ENCODE data around the gene TSGA10IP.

TSGA10IP gene

DNA sequence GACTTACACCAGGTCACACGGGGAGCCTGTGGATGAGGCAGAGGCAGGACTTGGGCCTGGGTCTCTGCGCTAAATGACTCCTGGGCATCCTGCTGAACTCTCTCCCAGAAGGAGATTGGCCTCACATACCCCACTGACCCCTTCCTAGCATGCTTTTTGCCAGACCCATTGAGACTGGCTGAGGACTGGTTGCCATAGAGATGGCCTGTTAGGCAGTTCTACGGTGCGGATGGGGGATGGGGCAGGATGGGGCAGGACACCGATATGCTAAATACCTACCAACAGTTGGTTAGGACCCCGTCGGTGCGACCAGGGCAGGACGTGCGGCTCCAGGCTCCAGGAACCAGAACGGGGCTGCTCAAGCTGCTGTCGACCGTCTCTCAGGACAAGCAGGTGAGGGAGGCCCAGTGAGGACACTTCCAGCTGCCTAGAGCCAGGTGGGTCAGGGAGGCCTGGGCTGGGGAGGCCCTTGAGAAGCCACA is at the start of gene TSGA10IP:
TSGA10IP (plus strand) TSS at position 51 of the 482 bp plus-strand sequence; CDS start at position 247, 196 bp downstream.
- no peak for DNase-seq

DNA sequence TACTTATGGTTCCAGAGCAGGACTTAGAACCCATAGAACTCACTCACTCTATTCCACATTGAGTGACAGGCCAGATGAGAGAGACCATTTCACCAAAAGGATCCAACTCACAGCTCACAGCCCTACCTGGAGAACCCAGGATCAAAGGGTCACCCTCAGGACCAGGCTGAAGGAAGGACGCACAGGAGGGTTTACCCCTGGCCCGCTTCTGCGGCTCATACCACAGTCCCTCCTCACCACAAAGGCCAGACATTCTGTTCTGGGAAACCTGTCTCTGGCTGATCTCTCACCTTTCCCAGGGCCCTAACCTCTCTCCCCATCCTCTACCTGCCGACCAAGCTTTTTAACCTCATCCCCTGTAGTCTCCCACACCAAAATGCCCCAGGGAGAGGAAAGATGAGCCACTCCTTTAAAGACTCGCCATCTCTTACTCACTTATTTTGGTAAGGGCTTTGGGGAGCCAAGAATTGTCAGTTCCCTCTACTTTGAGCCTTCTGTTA is 49.7 kb upstream of the TSGA10IP start:
- DNase-seq: no peak

DNA sequence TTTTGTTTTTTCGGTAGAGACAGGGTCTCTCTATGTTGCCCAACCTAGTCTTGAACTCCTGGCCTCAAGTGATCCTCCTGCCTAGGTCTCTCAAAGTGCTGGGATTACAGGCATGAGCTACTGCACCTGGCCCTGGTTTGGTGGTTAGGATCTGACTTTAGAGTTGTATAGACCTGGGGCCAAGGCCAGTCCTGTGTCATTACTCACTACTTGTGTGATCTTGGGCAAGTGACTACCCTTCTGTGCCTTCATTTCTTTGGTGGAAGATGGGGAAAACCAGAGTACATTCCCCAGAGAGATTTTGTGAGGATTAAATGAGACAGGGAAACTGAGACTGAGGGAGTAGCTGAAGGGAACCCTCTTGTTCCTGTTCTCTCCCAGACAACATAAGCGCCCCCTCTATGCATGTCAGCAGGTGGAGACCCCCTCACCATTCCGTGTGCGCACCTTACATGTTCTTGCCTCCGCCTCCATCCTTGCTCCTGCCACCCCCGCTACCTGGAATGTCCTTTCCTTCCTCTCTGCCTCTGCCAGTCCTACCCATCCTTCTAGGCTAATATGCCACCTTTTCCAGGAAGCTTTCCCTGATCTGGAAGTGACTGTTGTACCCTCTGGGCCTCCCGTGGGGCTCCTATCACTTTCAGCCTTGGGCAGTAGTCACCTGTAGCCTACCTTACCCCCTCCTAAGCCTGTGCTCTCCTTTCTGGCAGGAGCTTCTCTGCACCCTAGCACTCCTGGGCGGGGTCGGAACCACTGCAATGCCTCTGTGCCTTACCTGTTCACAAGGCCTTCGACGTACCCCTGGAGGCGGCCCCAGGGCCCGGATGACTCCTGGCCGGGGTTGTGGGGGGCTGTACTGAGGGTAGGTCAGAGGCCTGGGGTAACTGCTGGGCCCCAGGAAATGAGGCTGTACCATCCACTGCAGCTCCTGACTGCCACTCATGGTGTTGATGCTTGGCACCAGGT is 49.0 kb upstream of the TSGA10IP start:
- DNase-seq: no peak

DNA sequence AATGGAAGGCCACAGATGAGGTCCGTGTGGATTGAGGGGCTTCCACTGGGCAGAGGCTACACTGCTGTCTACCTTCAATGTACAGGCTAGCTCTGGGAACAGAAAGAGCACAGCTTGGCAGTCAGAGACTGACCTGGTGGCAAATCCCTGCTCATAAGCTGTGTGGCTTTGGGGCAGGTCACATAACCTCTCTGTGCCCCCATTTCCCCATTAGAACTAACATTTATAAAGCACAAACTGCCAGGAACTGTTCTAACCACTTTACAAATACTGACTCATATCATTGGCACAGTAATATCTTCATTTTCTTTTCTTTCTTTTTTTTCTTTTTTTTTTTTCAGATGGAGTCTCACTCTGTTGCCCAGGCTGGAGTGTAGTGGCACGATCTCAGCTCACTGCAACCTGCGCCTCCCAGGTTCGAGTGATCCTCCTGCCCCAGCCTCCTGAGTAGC is 48.2 kb upstream of the TSGA10IP start:
- no peak for DNase-seq

DNA sequence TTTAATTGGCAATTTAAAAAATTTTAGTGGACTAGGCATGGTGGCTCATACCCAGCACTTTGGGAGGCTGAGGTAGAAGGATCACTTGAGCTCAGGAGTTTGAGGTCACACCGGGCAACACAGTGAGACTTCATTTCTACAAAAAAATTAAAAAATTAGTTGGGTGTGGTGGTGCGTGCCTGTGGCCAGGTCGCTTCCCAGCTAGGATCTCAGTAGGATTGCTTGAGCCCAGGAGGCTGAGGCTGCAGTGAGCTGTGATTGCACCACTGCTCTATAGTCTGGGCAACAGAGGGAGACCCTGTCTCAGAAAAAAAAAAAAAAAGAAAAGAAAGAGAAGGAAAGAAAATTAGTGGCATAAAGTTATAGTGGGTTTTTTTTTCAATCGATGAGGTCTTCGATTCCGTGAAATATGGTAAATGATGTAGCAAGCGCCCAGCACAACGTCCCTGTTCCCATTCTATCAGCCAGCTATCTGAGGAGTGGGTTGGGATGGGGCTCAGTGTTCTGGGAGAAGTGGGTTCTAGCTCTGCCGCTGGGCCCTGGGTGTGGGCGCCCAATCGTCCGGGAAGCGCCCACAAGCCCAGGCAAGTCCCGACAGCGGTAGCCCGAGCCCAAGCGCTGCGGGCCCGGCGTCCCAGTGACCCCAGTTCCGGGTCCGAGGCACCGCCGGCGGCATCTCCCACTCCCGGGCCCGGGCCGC is 46.5 kb upstream of the TSGA10IP start:
- no peak for DNase-seq

DNA sequence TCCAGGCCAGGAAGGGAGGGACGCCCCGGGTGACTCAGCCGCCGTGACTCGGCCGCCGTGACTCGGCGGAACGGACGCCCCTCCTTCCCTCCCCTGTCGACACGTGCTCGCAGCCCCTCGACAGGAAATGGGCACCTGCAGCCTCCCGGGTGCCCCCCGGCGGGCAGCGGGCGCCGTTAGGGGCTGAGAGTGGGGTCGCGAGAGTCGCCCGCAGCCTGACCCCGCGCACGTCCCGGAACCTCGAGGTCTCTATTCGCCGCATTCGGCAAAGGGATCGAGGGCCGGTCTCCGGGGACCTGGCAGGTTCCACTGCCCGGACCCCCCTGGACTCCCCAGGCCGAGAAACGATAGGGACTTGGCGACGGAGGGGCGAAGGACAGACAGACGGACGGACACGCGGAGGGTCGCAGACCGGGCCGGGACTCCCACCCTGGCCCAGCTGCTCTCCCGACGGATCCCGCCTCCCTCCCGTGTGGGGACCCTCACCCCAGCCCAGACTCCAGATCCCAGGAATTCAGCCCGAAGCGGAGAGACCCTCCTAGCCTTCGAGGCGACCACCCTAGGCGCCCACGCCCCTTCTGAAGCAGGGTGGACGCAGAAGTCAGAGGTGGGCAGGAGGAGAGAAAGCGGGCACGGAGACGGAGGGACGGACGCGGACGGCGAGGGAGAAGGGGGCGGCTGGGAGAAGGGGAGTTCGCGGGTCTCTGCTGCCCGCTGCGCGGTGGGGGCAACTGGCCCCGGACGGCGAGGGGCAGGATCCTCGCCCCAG is 45.7 kb upstream of the TSGA10IP start:
- DNase-seq: no peak

DNA sequence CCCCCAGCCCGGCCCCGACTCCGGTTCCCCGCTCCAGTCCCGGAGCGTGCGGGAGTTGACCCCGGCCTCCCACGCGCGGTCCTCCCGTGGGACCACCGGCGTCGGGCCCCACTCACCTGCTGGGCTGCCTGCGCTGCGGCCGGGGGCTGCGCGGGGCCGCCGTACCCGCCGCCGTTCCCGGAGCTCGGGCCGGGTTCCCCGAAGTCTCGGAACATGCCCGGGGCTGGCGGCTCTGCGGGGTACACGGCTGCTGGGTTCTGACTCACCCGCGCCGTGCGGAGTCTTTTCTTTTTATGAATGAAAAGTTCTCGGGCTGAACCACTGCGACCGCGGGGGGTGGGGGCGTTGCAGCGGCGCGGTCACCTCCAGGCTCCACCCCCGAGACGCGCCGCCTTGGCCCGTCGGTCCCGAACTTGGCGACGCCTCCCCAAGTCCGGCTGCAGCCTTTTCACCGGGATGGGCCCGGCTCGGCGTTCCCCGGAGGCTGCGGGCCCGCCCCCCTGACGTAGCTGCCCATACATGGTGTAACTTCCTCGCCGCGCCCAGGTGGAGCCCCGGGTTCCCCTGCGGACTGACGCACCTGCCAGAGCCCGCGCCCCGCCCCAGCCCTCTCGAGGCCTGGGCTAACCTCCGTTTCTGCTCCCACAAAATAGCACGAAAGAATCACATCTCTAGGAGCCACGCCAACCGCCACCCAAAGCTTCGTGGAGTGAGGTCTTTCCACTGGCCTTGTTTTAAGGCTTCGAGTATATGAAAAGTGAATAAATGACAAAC is 45.0 kb upstream of the TSGA10IP start, which contains the start of gene FOSL1:
FOSL1 (minus strand) TSS at position 264 of the 774 bp plus-strand sequence; CDS start at position 215, 49 bp downstream.
- DNase-seq: peak in 1 of 2 experiments; percentile 33

DNA sequence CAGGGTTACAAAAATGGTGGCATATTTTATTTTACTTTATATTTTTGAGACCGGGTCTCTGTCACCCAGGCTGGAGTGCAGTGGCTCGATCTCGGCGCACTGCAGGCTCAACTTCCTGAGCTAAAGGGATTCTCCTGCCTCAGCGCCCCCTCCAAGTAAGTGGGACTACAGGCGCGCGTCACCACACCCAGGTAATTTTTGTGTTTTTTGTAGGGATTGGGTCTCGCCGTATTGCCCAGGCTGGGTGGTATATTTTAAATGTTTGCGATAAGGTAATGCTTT is 44.4 kb upstream of the TSGA10IP start:
- DNase-seq: no peak

DNA sequence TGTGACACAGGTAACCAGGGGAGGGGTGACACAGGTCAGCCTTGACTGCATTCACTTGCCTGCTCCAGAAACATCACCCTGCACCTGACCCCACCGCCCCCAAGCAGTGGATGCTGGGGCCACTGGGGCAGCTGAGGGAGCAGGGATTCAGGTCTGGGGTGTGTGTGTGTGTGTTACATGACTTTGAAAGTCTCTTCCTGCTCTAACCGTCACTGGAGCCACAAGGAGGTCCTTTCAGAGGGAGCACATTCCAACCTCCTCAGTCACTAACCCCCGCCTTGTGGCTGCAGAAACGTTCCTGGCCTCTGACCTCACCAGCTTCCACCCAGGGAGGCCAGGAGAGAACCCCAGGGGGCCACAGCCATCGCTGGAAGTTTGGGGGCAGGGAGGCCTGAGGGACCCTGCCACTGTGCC is 42.2 kb upstream of the TSGA10IP start:
- no peak for DNase-seq

DNA sequence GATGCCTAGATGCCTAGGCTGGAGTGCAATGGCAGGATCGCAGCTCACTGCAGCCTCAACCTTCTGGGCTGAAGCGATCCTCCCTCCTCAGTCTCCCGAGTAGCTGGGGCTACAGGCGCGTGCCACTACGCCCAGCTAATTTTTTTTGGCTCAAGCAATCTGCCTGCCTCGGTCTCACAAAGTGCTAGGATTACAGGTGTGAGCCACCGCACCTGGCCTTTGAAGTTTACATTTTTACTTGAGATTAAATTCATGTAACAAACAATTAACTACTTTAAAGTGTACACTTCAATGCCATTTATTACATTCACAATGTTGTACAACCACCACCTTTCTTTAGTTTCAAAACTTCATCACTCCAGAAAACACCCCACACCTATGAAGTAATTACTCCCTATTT is 41.6 kb upstream of the TSGA10IP start:
- no peak for DNase-seq

DNA sequence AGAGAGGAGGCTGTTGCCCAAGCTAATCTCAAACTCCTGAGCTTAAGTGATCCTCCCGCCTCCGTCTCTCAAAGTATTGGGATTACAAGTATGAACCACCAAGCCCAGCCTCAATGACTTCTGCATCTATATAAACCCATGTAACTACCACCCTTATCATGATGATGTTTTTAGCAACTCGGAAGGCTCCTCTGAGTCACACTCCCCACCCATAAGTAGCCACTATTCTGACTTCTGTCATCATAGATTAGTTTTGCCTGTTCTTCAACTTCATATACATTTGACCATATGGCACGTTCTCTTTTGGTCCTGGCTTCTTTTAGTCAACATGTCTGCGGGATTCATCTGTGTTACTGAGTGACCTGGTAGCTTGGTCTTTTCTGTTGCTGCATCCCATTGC is 38.7 kb upstream of the TSGA10IP start:
- peak in 1 of 2 experiments; percentile 28 for DNase-seq

DNA sequence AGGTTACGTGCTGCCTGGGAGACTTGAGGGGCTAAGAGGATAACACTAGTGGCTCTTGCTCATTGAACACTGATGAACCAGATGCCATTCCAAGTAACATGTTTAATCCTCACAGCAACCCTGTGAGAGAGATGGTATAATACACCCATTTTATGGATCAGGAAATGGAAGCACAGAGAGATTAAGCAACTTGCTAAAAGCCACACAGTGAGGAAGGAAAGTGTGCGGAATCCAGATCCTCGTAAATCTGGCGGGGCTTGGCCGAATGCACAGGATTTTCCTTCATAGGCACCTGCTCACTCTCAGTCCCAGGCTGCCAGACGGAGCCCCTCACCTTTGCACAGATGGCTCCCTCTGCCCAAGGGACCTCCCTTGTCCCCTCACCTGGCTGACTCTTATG is 37.4 kb upstream of the TSGA10IP start:
- no peak for DNase-seq

DNA sequence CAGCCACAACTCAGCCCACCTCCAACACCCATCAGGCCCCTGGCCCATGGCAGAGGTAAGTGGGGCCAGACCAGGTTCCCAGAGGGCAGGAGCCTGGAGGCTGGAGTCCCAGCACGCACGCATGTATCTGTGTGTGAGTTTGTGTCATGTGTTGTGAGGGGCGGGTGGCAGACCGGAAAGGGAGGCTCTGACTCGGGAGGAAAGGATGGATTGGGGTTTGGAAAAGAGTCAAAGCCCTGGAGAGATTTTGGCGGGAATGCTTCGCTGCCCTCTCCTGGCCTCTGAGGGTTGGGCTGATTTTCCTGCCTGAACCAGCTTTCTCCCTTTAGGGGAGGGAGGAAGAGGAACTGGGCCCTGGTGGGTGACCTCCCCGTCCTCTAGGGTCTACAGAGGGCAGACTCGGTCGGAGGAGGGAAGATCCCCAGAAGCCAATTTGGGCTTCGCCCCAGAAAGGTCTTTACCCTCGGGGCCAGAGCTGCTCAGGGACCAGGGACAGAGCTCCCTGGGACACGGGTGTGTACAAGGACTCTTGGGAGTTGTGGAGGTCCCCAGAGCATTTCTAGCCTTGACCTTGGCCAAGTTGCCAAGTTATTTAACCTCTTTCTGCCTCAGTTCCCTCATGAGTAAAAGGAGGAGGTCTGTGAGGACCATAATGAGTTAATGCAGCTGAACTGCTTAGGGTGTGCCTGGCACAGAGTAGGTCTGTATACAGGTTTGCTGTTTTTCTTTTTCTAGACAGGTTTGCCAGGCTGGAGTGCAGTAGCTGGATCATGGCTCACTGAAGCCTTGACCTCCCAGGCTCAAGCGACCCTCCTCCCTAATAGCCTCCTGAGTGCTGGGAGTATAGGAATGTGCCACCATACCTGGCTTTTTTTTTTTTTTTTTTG is 33.4 kb upstream of the TSGA10IP start:
- DNase-seq: peak; percentile 45 to 57

DNA sequence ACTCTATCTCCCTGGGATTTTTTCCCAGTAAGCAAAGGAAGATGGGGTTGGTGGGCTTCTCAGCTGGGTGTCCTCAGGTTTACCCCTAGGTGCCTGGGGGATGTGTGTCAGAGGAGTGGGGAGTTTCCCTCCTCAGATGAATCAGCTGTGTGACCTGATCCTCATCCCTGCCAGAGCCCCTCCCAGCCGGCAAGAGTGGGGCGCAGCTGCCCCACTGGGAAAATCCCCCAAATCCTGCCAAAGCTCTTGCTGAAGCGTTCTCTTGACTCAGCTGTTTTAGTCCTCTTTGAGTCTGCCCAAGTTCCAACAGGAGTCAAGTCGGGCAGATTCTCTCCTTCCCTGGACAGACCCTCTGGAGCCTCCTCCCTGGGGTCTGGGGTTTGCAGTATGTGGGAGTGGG is 32.4 kb upstream of the TSGA10IP start:
- DNase-seq: no peak

DNA sequence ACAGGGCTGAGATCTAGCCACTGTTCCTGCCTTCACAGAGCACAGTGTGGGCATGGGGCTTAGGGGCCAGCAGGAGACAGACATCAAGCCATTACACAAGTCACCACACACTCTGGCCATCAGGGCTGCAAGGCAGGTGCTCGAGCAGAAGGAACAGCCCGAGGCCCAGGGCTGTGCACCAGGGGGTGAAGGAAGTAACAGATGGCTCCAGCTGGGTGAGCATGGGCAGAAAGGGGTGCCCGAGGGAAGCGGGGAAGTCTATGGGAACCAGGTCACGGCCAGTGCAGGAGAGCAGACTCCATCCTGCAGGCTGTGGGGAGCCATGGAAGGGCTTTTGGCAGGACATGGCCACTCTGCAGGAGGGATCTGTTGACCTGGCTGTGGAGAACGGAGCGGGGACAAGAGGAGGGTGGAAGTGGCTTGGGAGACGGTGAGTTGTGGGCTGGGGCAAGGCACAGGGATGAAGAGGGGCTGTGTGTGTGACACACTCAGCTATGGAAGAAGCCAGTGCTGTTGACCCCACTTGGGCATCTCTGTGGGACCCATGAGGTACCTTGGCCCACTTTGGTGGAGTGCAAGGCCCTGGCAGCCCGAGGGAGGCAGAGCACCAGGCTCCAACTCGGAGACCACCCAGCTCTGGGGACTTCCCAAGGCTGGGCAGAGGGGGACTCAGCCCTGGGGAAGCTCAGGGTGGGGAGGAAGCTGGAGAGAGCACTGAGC is 30.0 kb upstream of the TSGA10IP start:
- peak; percentile 29 to 69 for DNase-seq

DNA sequence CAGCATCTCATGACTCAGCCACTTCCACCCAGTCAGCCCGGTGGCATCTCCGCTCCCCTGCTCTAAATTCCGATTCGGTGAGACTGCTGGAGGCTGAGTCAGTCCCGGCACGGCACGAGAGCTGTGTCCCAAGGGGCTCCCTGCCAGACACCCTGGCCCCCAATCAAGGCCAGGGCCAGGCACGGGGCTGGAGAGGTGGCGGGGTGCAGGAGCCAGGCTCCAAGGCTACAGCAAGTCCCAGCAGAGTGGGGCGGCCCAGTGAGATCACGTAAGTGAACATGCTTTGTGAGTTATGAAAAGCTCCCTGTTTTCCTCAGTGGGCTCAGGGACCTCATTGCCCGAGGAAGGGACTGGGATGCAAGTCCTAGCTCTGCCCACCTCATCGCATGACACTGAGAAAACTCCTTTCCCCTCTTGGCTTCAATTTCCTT is 29.4 kb upstream of the TSGA10IP start:
- DNase-seq: no peak

DNA sequence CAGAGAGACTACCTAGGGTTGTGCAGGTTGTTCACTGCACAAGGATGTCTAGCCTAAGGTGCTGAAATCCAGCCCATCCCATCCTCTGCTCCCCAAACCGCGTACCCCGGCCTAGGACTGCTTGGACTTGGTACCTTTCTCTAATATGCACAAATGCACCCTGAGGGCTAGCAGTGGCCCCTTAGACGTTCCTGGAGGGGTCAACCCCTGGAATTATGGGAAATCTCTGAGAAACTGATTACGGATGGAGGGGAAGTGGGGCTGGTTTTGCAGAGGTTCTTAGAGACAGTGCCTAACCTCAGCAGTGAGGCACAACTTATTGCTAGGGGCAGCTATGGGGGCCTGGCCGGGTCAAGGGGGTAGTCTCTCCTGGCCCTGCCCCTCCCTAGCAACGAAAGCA is 28.9 kb upstream of the TSGA10IP start:
- no peak for DNase-seq

DNA sequence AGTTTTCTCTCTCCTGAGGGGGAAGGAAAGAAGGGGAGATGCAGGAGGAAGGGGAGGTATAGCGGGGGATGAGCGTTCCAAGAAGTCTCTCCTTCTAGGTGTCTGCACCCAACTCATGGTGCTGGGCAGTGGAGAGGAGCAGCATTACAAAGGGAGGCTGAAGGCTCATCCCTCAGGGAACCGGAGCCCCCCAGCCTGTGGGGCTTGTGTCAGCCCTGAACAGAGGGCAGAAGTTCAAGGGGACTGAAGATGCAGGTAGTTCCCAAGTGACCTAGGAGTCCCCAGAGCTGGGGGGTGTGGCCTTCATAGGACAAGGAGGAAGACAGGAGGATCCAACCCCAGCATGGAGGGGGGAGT is 28.2 kb upstream of the TSGA10IP start:
- DNase-seq: no peak

DNA sequence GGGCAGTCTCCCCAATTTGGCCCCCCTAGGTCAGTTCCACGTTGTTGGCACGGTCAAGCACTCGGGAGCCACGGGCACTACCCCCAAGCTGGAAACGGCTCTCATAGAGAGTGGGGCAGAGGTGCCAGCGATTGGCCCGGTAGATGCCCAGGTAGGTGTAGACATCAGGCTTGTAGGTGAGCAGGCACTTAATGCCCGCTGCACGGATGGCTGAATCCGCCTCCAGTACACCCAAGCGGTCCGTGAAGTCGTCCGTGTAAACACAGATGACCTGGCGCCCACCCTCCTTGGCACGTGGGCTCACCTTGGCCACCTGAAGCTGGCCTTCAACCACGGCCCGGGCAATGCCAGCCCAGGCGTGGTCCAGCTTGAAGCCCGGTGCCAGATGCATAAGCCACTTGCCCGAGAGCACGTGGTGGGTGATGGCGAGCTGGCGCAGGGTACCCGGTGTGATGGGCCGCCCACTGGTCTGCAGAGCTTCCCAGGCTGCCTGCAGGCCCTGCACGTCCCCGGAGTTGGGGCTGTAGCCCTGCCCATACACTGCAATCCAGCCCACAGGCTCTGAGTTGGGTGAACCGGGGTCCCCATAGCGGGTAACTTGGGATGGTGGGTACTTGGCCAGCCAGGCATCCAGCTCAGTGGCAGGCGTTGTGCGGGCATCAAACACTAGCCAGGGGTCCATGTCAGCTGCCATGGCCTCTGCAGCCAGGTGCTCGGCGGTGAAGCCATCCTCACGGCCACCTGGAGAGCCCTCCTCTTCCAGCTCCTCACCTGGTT is 27.7 kb upstream of the TSGA10IP start:
- no peak for DNase-seq
